Astrocyte (in vitro differentiated cells and primary cell): ENCODE data around the gene EIF1AD. TPM values are rescaled to one million over a fixed set of nuclear protein-coding genes. Genes with fewer than 3 reads are reported as not detected.
A peak's percentile ranks its signal among the peaks of the same experiment; 100 is the strongest.
"Not testable (repeated sequence)": the region's sequence is repeated elsewhere in the genome, so short reads cannot be mapped to it uniquely, and the experiment has no call there.

Experiments
- DNase-seq: peaks from one replicate; pipeline ENCODE4 v3.0.0-alpha.2; 2010; ENCODE audit warnings: low read depth
- FAIRE-seq: peaks from 2 replicates; lab custom pipeline; 2011; peaks lifted over from hg19 to GRCh38; lab: Jason Lieb, UNC
- H2AFZ ChIP-seq: 2 replicates; pipeline ENCODE4 v1.6.0; 2012; ENCODE audit warnings: low read depth, low read length, inconsistent platforms
- H3K27ac ChIP-seq: 2 replicates; pipeline ENCODE4 v1.5.1; 2011; ENCODE audit warnings: low read depth, low read length, inconsistent platforms
- H3K27me3 ChIP-seq: 2 replicates; pipeline ENCODE4 v1.6.0; 2011; ENCODE audit warnings: low read length, inconsistent platforms; ENCODE audit not compliant: insufficient read depth
- H3K36me3 ChIP-seq: 2 replicates; pipeline ENCODE4 v1.5.1; 2011; ENCODE audit warnings: low read length, inconsistent platforms; ENCODE audit not compliant: insufficient read depth
- H3K4me1 ChIP-seq: 2 replicates; pipeline ENCODE4 v1.5.1; 2011; ENCODE audit warnings: low read length, inconsistent platforms; ENCODE audit not compliant: insufficient read depth
- H3K4me2 ChIP-seq: 2 replicates; pipeline ENCODE4 v1.6.0; 2012; ENCODE audit warnings: low read length, inconsistent platforms
- H3K4me3 ChIP-seq: 2 replicates; pipeline ENCODE4 v1.5.1; 2011; ENCODE audit warnings: low read depth, mild to moderate bottlenecking, low read length, inconsistent platforms; ENCODE audit not compliant: insufficient read depth
- H3K79me2 ChIP-seq: 2 replicates; pipeline ENCODE4 v1.6.0; 2012; ENCODE audit warnings: mild to moderate bottlenecking, low read length, inconsistent platforms; ENCODE audit not compliant: insufficient read depth
- H3K9ac ChIP-seq: 2 replicates; pipeline ENCODE4 v1.6.0; 2012; ENCODE audit warnings: mild to moderate bottlenecking, low read length, inconsistent platforms
- H3K9me3 ChIP-seq: 2 replicates; pipeline ENCODE4 v1.5.1; 2012; ENCODE audit warnings: low read depth, mild to moderate bottlenecking, low read length, inconsistent platforms; ENCODE audit not compliant: insufficient read depth
- H4K20me1 ChIP-seq: 2 replicates; pipeline ENCODE4 v1.6.0; 2012; ENCODE audit warnings: low read length, inconsistent platforms; ENCODE audit not compliant: insufficient read depth
- H3K27ac Mint-ChIP-seq: one replicate; pipeline ENCODE4 v1.8.0; 2021; ENCODE audit warnings: mild to moderate bottlenecking, mixed read lengths; ENCODE audit not compliant: unreplicated experiment
- H3K27me3 Mint-ChIP-seq: one replicate; pipeline ENCODE4 v1.8.0; 2021; ENCODE audit warnings: low read depth, mixed read lengths; ENCODE audit not compliant: unreplicated experiment
- H3K36me3 Mint-ChIP-seq: one replicate; pipeline ENCODE4 v1.8.0; 2021; ENCODE audit warnings: low read depth, mixed read lengths; ENCODE audit not compliant: unreplicated experiment
- H3K4me1 Mint-ChIP-seq: one replicate; pipeline ENCODE4 v1.8.0; 2021; ENCODE audit warnings: low read depth, mixed read lengths; ENCODE audit not compliant: unreplicated experiment
- H3K4me3 Mint-ChIP-seq: one replicate; pipeline ENCODE4 v1.8.0; 2021; ENCODE audit warnings: mild to moderate bottlenecking, moderate library complexity, mixed read lengths; ENCODE audit not compliant: unreplicated experiment
- H3K9me3 Mint-ChIP-seq: one replicate; pipeline ENCODE4 v1.8.0; 2021; ENCODE audit warnings: mild to moderate bottlenecking, mixed read lengths; ENCODE audit not compliant: unreplicated experiment
- EZH2 ChIP-seq: IDR thresholded peaks from 2 replicates; pipeline ENCODE4 v1.6.1; 2012; ENCODE audit warnings: mild to moderate bottlenecking, low read length, inconsistent platforms; ENCODE audit not compliant: insufficient read depth
- total RNA-seq: library from RNA; stranded (reverse); gene quantifications from 2 replicates; pipeline ENCODE4 v1.2.1, GENCODE V29; 2021
- TF ChIP-seq, protein P1 (sequence below): IDR thresholded peaks from 2 replicates; pipeline ENCODE4 v1.5.1; 2011; ENCODE audit warnings: low read depth, mild to moderate bottlenecking, inconsistent platforms, low read length, moderate library complexity; ENCODE audit not compliant: insufficient read depth

EIF1AD gene
- total RNA-seq, 1 donor from 2014 or later, result 42.7 TPM

DNA sequence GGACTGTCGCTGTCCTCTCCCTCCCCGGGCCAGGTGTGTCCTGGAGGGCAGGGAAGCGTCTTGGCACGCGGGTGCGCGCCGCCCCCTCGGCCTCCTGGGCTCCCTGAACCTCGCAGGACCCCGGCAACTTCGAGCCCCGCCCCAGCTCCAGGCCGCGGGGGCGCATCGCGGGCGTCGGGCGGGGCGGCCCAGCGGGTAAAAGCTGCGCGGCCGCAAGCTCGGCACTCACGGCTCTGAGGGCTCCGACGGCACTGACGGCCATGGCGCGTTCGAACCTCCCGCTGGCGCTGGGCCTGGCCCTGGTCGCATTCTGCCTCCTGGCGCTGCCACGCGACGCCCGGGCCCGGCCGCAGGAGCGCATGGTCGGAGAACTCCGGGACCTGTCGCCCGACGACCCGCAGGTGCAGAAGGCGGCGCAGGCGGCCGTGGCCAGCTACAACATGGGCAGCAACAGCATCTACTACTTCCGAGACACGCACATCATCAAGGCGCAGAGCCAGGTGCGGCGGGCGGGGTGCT is 9.9 kb upstream of the EIF1AD start, which contains the start of gene CST6:
Gene CST6, plus strand, starts transcription at position 224 of the 519 bp plus-strand sequence. Its CDS starts 37 bp downstream, at position 261.
- Histone ChIP-seq H3K79me2 (no peaks in the 10 kb centered on the region), H4K20me1 (no peaks in the 10 kb centered on the region), H3K27ac (no peak within 1 kb of the TSS), H3K4me2 (peak within 1 kb of the TSS; percentile 19), H3K27me3 (peaks cover 3% of the 10 kb centered on the region), H3K9ac (no peak within 1 kb of the TSS), H3K4me3 (no peak within 1 kb of the TSS), H3K4me1 (peaks cover 21% of the 10 kb centered on the region), H3K9me3 (no peaks in the 10 kb centered on the region), H3K36me3 (no peaks in the 10 kb centered on the region), H2AFZ (no peak within 1 kb of the TSS)
- peaks cover 2% of the 10 kb centered on the region for H3K9me3 Mint-ChIP-seq
- H3K27me3 Mint-ChIP-seq, result peaks cover 3% of the 10 kb centered on the region
- H3K4me1 Mint-ChIP-seq, result peaks cover 10% of the 10 kb centered on the region
- H3K4me3 Mint-ChIP-seq, result no peak within 1 kb of the TSS
- no peak for TF ChIP-seq EZH2
- TF ChIP-seq, protein P1, sequence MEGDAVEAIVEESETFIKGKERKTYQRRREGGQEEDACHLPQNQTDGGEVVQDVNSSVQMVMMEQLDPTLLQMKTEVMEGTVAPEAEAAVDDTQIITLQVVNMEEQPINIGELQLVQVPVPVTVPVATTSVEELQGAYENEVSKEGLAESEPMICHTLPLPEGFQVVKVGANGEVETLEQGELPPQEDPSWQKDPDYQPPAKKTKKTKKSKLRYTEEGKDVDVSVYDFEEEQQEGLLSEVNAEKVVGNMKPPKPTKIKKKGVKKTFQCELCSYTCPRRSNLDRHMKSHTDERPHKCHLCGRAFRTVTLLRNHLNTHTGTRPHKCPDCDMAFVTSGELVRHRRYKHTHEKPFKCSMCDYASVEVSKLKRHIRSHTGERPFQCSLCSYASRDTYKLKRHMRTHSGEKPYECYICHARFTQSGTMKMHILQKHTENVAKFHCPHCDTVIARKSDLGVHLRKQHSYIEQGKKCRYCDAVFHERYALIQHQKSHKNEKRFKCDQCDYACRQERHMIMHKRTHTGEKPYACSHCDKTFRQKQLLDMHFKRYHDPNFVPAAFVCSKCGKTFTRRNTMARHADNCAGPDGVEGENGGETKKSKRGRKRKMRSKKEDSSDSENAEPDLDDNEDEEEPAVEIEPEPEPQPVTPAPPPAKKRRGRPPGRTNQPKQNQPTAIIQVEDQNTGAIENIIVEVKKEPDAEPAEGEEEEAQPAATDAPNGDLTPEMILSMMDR, result no peak
- H3K27ac Mint-ChIP-seq, result no peak within 1 kb of the TSS
- FAIRE-seq (no peak), DNase-seq (no peak)
- no peaks in the 10 kb centered on the region for H3K36me3 Mint-ChIP-seq

DNA sequence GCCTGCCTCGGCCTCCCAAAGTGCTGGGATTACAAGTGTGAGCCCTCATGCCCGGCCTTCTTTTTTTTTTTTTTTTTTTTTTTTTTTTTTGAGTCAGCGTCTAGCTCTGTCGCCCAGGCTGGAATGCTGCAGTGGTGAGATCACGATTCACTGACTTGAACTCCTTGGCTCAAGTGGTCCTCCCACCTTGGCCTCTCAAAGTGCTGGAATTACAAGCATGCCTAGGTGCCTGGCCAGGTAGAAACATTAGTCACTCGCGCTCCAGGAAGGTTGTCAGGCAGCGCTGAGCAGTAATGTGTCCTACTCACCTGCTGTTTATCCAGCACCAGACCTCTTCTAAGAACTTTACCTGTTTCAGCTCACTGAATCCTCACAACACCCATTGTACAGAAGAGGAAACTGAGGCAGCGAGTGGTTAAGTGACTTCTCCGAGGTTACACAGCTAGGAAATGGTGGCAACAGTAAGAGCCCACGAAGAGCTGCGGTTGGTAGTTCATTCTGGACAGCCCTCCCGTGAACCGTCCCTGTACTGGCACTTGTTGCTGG is 9.4 kb upstream of the EIF1AD start:
- Mint-ChIP-seq H3K27ac (no peak overlapping the region), H3K4me3 (no peak overlapping the region), H3K9me3 (peaks cover 2% of the 10 kb centered on the region), H3K4me1 (peaks cover 12% of the 10 kb centered on the region), H3K27me3 (peaks cover 3% of the 10 kb centered on the region), H3K36me3 (no peaks in the 10 kb centered on the region)
- Histone ChIP-seq H3K4me2 (peak overlapping the region; percentile 19), H3K36me3 (no peaks in the 10 kb centered on the region), H3K27ac (no peak overlapping the region), H3K27me3 (peaks cover 3% of the 10 kb centered on the region), H4K20me1 (no peaks in the 10 kb centered on the region), H3K4me1 (peaks cover 21% of the 10 kb centered on the region), H3K4me3 (no peak overlapping the region), H2AFZ (no peak overlapping the region), H3K9ac (no peak overlapping the region), H3K79me2 (no peaks in the 10 kb centered on the region), H3K9me3 (no peaks in the 10 kb centered on the region)
- TF ChIP-seq, protein P1, result no peak
- TF ChIP-seq EZH2, result peak; percentile 41
- FAIRE-seq (no peak), DNase-seq (peak; percentile 71)

DNA sequence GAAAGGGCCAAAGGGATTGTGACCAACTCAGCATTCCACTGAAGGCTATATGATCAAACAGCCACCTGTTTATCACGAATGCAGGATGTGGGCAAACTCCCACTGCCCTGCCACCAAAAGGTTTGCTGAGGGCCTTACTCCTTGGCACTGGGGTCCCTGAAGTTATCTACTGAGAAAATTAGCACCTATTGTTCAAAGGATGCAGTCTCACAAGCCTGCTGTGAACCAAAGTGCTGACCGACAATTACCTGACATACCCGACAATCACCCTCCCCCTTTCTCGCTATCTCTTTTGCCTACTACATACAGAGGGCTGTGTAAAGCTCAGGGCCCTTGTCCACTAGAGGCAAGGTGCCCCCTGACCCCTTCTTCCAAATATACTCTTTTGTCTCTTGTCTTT is 8.1 kb upstream of the EIF1AD start:
- not testable (repeated sequence) for H3K27ac Mint-ChIP-seq, H3K4me2 ChIP-seq, H3K4me3 ChIP-seq, H3K36me3 Mint-ChIP-seq, H3K27ac ChIP-seq, H2AFZ ChIP-seq, H3K27me3 ChIP-seq, H3K4me1 ChIP-seq, H3K9me3 ChIP-seq, H3K9me3 Mint-ChIP-seq, H3K4me3 Mint-ChIP-seq, H3K27me3 Mint-ChIP-seq, DNase-seq, H4K20me1 ChIP-seq, H3K9ac ChIP-seq, FAIRE-seq, H3K4me1 Mint-ChIP-seq, H3K79me2 ChIP-seq, H3K36me3 ChIP-seq
